Panc1 (cell line): ENCODE data around the gene PAK1IP1. TPM values are rescaled to one million over a fixed set of nuclear protein-coding genes. Genes with fewer than 3 reads are reported as not detected.
A peak's percentile ranks its signal among the peaks of the same experiment; 100 is the strongest.
"Not testable (repeated sequence)": the region's sequence is repeated elsewhere in the genome, so short reads cannot be mapped to it uniquely, and the experiment has no call there.

ENCODE experiments used
- ATAC-seq: fragments of 200-7000 bp; cut with Tn5 transposase; 2 replicates; pipeline ENCODE4 v1.9.1; 2020; ENCODE audit warnings: mild to moderate bottlenecking, moderate library complexity
- BruUV-seq: library from RNA; stranded (reverse); fragments of 400-500 nt; replicated peaks from 2 replicates; lab custom pipeline; 2021; lab: Mats Ljungman, UMichigan
- CTCF ChIA-PET: fragments of 300-600 bp; sonication (Branson Sonifier 250); formaldehyde crosslinking; loops from one replicate; lab custom pipeline; 2022; ENCODE audit warnings: antibody characterized with exemption; lab: Charles Lee
- POLR2A ChIA-PET: fragments of 300-600 bp; sonication (Branson Sonifier 250); formaldehyde crosslinking; loops from one replicate; lab custom pipeline; 2022; ENCODE audit warnings: antibody characterized with exemption; lab: Charles Lee
- DNase-seq: peaks from one replicate; pipeline ENCODE4 v3.0.0-alpha.2; 2010; ENCODE audit warnings: low read depth, low spot score
- H3K27ac ChIP-seq: 2 replicates; pipeline ENCODE4 v1.5.1; 2011; ENCODE audit warnings: mild to moderate bottlenecking, low read length, inconsistent platforms
- H3K27me3 ChIP-seq: fragments of 200-500 bp; sonication (Bioruptor generic); 2 replicates; pipeline ENCODE4 v1.6.0; 2014; ENCODE audit warnings: low read length, inconsistent platforms; ENCODE audit not compliant: control insufficient read depth, insufficient read depth
- H3K36me3 ChIP-seq: fragments of 200-500 bp; sonication (Bioruptor generic); 2 replicates; pipeline ENCODE4 v1.5.1; 2014; ENCODE audit warnings: inconsistent platforms, mild to moderate bottlenecking, low read length, moderate library complexity; ENCODE audit not compliant: control insufficient read depth, insufficient read depth
- H3K4me1 ChIP-seq: 2 replicates; pipeline ENCODE4 v1.5.1; 2011; ENCODE audit warnings: inconsistent platforms, mild to moderate bottlenecking, low read length, moderate library complexity; ENCODE audit not compliant: control insufficient read depth, insufficient read depth
- H3K4me3 ChIP-seq, 2 experiments: 2 replicates each; pipeline ENCODE4 v1.5.1; 2011 to 2012; ENCODE audit warnings: low read depth in 2 of 2, low read length in 2 of 2, mild to moderate bottlenecking in 2 of 2, inconsistent platforms in 1 of 2, moderate library complexity in 1 of 2
- H3K9me3 ChIP-seq: fragments of 200-500 bp; sonication (Bioruptor generic); 2 replicates; pipeline ENCODE4 v1.5.1; 2014; ENCODE audit warnings: low read depth, mild to moderate bottlenecking, inconsistent platforms, low read length, moderate library complexity; ENCODE audit not compliant: control insufficient read depth, insufficient read depth
- POLR2AphosphoS5 ChIP-seq: IDR thresholded peaks from 2 replicates; pipeline ENCODE4 v1.6.1; 2012; ENCODE audit warnings: mild to moderate bottlenecking, low read depth, low read length, moderate library complexity
- SIN3A ChIP-seq: IDR thresholded peaks from 2 replicates; pipeline ENCODE4 v1.6.1; 2012; ENCODE audit warnings: low read depth, mild to moderate bottlenecking, low read length, moderate library complexity, borderline replicate concordance; ENCODE audit not compliant: insufficient read depth
- TCF7L2 ChIP-seq: IDR thresholded peaks from 2 replicates; pipeline ENCODE4 v1.6.1; 2011; ENCODE audit warnings: mild to moderate bottlenecking, low read depth, low read length, inconsistent platforms
- in situ Hi-C: cut with HindIII; loops from 2 replicates; pipeline ENCODE4 v1.10.0; 2016; ENCODE audit warnings: low sequenced_read_pairs, low pct_unique_long_range_greater_than_20kb
- intact Hi-C: fragments of 100-400 bp; cut with micrococcal nuclease; formaldehyde crosslinking; loops from one replicate; pipeline ENCODE4 v1.10.0; 2022; ENCODE audit not compliant: unreplicated experiment
- total RNA-seq: library from RNA; stranded (reverse); gene quantifications from one replicate; pipeline ENCODE4 v1.2.1, GENCODE V29; 2021; ENCODE audit not compliant: unreplicated experiment
- TF ChIP-seq, protein P1 (sequence below), 2 experiments: IDR thresholded peaks; 2 replicates each; pipeline ENCODE4 v1.6.1; 2011 to 2012; ENCODE audit warnings: low read depth in 2 of 2, control low read depth in 1 of 2, low read length in 1 of 2, mild to moderate bottlenecking in 1 of 2, moderate library complexity in 1 of 2; ENCODE audit not compliant: insufficient read depth in 1 of 2
- TF ChIP-seq, protein P2 (sequence below): fragments of 450-650 bp; IDR thresholded peaks from 2 replicates; pipeline ENCODE4 v1.5.1; 2017; ENCODE audit warnings: mild to moderate bottlenecking

PAK1IP1 gene
- total RNA-seq, 1 experiment from 2014 or later: 27.3 TPM

DNA sequence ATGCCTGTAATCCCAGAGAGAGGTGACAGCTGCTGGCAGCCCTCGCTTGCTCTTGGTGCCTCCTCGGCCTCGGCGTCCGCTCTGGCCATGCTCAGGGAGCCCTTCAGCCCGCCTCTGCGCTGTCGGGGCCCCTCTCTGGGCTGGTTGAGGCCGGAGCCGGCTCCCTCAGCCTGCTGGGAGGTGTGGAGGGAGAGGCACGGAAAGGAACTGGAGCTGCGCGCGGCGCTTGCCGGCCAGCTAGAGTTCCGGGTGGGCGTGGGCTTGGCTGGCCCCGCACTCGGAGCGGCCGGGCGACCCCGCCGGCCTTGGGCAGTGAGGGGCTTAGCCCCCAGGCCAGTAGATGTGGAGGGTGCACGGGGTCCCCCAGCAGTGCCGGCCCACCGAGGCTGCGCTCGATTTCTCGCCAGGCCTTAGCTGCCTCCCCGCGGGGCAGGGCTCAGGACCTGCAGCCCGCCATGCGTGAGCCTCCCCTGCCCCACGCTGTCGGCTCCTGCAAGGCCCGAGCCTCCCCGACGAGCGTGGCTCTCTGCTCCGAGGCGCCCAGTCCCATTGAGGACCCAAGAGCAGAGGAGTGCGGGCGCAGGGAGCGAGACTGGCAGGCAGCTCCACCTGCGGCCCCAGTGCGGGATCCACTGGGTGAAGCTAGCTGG is 34.9 kb upstream of the PAK1IP1 start:
- CTCF ChIA-PET: no interaction called here
- TF ChIP-seq TCF7L2 (no peak), POLR2AphosphoS5 (no peak), SIN3A (no peak)
- TF ChIP-seq, protein P1, sequence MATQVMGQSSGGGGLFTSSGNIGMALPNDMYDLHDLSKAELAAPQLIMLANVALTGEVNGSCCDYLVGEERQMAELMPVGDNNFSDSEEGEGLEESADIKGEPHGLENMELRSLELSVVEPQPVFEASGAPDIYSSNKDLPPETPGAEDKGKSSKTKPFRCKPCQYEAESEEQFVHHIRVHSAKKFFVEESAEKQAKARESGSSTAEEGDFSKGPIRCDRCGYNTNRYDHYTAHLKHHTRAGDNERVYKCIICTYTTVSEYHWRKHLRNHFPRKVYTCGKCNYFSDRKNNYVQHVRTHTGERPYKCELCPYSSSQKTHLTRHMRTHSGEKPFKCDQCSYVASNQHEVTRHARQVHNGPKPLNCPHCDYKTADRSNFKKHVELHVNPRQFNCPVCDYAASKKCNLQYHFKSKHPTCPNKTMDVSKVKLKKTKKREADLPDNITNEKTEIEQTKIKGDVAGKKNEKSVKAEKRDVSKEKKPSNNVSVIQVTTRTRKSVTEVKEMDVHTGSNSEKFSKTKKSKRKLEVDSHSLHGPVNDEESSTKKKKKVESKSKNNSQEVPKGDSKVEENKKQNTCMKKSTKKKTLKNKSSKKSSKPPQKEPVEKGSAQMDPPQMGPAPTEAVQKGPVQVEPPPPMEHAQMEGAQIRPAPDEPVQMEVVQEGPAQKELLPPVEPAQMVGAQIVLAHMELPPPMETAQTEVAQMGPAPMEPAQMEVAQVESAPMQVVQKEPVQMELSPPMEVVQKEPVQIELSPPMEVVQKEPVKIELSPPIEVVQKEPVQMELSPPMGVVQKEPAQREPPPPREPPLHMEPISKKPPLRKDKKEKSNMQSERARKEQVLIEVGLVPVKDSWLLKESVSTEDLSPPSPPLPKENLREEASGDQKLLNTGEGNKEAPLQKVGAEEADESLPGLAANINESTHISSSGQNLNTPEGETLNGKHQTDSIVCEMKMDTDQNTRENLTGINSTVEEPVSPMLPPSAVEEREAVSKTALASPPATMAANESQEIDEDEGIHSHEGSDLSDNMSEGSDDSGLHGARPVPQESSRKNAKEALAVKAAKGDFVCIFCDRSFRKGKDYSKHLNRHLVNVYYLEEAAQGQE (IDR thresholded peaks at IDR 0.05; ENCODE audit: insufficient read depth in 1 of 2, low read depth in 2 of 2, low read length in 1 of 2): no peak
- TF ChIP-seq, protein P2, sequence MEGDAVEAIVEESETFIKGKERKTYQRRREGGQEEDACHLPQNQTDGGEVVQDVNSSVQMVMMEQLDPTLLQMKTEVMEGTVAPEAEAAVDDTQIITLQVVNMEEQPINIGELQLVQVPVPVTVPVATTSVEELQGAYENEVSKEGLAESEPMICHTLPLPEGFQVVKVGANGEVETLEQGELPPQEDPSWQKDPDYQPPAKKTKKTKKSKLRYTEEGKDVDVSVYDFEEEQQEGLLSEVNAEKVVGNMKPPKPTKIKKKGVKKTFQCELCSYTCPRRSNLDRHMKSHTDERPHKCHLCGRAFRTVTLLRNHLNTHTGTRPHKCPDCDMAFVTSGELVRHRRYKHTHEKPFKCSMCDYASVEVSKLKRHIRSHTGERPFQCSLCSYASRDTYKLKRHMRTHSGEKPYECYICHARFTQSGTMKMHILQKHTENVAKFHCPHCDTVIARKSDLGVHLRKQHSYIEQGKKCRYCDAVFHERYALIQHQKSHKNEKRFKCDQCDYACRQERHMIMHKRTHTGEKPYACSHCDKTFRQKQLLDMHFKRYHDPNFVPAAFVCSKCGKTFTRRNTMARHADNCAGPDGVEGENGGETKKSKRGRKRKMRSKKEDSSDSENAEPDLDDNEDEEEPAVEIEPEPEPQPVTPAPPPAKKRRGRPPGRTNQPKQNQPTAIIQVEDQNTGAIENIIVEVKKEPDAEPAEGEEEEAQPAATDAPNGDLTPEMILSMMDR: no peak
- H3K9me3 ChIP-seq: no peaks in the 10 kb centered on the region
- DNase-seq: no peak
- H3K27me3 ChIP-seq: no peaks in the 10 kb centered on the region; the same call in 1 of the 2 replicates
- no peaks in the 10 kb centered on the region for H3K36me3 ChIP-seq
- in situ Hi-C loops (no loop called here), intact Hi-C loops (no loop called here)
- POLR2A ChIA-PET: no interaction called here
- BruUV-seq: no TSS peak
- peak overlapping the region in 1 of 2 experiments; percentile 25; a peak in 1 of 4 replicates for H3K4me3 ChIP-seq
- no peak overlapping the region for H3K27ac ChIP-seq
- H3K4me1 ChIP-seq: no peaks in the 10 kb centered on the region
- ATAC-seq: no peak

DNA sequence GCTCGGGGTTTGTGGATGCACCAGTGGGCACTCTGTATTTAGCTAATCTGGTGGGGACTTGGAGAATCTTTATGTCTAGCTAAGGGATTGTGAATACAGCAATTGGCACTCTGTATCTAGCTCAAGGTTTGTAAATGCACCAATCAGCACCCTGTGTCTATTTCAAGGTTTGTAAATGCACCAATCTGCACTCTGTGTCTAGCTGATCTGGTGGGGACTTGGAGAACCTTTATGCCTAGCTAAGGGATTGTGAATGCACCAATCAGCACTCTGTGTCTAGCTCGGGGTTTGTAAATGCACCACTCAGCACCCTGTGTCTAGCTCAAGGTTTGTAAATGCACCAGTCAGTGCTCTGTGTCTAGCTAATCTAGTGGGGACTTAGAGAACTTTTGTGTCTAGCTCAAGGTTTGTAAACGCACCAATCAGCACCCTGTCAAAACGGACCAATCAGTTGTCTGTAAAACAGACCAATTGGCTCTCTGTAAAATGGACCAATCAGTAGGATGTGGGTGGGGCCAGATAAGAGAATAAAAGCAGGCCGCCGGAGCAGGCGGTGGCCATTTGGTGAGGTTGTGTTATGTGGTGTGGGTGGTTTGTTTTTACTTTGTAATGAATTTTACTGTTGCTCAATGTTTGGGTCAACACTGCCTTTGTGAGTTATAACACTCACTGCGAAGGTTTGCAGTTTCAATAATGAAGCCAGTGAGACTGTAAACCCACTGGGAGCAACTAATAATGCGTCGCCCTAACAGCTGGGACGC is 34.2 kb upstream of the PAK1IP1 start:
- H3K36me3 ChIP-seq, in situ Hi-C loops, H3K9me3 ChIP-seq, BruUV-seq, CTCF ChIA-PET, H3K27ac ChIP-seq, POLR2A ChIA-PET, H3K4me1 ChIP-seq, H3K4me3 ChIP-seq, ATAC-seq, DNase-seq, intact Hi-C loops, H3K27me3 ChIP-seq: not testable (repeated sequence)

DNA sequence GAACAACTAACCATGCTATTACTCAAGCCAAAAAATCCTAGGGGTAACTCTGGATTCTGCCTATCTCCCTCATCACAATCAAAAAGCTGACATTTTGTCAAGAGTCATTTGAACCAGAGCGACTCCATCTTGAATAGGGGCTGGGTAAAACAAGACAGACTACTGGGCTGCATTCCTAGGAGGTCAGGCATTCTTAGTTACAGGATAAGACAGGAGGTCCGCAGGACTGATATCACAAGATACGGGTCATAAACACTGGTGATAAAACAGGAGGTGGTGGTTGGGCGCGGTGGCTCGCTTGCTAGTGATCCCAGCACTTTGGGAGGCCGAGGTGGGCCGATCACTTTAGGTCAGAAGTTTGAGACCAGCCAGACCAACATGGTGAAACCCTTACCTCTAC is 32.6 kb upstream of the PAK1IP1 start:
- no peaks in the 10 kb centered on the region for H3K27me3 ChIP-seq
- intact Hi-C loops (no loop called here), in situ Hi-C loops (no loop called here)
- no peaks in the 10 kb centered on the region for H3K36me3 ChIP-seq
- TF ChIP-seq, protein P1 (IDR thresholded peaks at IDR 0.05; ENCODE audit: insufficient read depth in 1 of 2, low read depth in 2 of 2, low read length in 1 of 2): no peak
- TF ChIP-seq POLR2AphosphoS5 (no peak), TCF7L2 (no peak), SIN3A (no peak)
- TF ChIP-seq, protein P2: no peak
- no peak for DNase-seq
- no peak overlapping the region for H3K4me3 ChIP-seq
- CTCF ChIA-PET: no interaction called here
- no peaks in the 10 kb centered on the region for H3K9me3 ChIP-seq
- POLR2A ChIA-PET: no interaction called here
- no peak for ATAC-seq
- no peaks in the 10 kb centered on the region for H3K4me1 ChIP-seq
- H3K27ac ChIP-seq: no peak overlapping the region
- no TSS peak for BruUV-seq
